GM18868 (cell line): ENCODE results near the gene CD109.

Source experiments
- ATAC-seq: cut with Tn5 transposase; IDR thresholded peaks from one replicate; pipeline ENCODE4 v1.9.1; 2021; ENCODE audit warnings: mild to moderate bottlenecking, moderate library complexity; ENCODE audit not compliant: unreplicated experiment

The CD109 gene

GRCh38 chr6:73724389-73724788 lies 28.4 kb downstream of the CD109 start:
- no peak for ATAC-seq

GRCh38 chr6:73725192-73725591 lies 29.2 kb downstream of the CD109 start:
- ATAC-seq: peak; percentile 37

- ATAC-seq: no peak
Observed at GRCh38 chr6:73727114-73727513, 31.1 kb downstream of the CD109 start.

GRCh38 chr6:73728548-73729205 lies 32.7 kb downstream of the CD109 start:
- peak; percentile 83 for ATAC-seq

GRCh38 chr6:73731285-73731684 lies 35.3 kb downstream of the CD109 start:
- no peak for ATAC-seq

- ATAC-seq: peak; percentile 59
Observed at GRCh38 chr6:73732845-73733675, 37.1 kb downstream of the CD109 start.

GRCh38 chr6:73733791-73734190 lies 37.8 kb downstream of the CD109 start:
- no peak for ATAC-seq

GRCh38 chr6:73734832-73735453 lies 38.9 kb downstream of the CD109 start:
- peak; percentile 33 for ATAC-seq

- no peak for ATAC-seq
Observed at GRCh38 chr6:73738367-73739028, 42.5 kb downstream of the CD109 start.

GRCh38 chr6:73739096-73739495 lies 43.1 kb downstream of the CD109 start:
- ATAC-seq: peak; percentile 66

- no peak for ATAC-seq
Observed at GRCh38 chr6:73742433-73742832, 46.4 kb downstream of the CD109 start.

GRCh38 chr6:73743081-73743480 lies 47.1 kb downstream of the CD109 start:
- no peak for ATAC-seq

GRCh38 chr6:73743556-73743955 lies 47.6 kb downstream of the CD109 start:
- ATAC-seq: no peak

- no peak for ATAC-seq
Observed at GRCh38 chr6:73746787-73747186, 50.8 kb downstream of the CD109 start.

- ATAC-seq: peak; percentile 98
Observed at GRCh38 chr6:73747289-73747688, 51.3 kb downstream of the CD109 start.

- ATAC-seq: no peak
Observed at GRCh38 chr6:73752943-73753342, 56.9 kb downstream of the CD109 start.

- no peak for ATAC-seq
Observed at GRCh38 chr6:73766040-73766439, 70.0 kb downstream of the CD109 start.

- no peak for ATAC-seq
Observed at GRCh38 chr6:73768558-73768957, 72.6 kb downstream of the CD109 start.

GRCh38 chr6:73769976-73770375 lies 74.0 kb downstream of the CD109 start:
- ATAC-seq: peak; percentile 6

- peak; percentile 68 for ATAC-seq
Observed at GRCh38 chr6:73774311-73774774, 78.3 kb downstream of the CD109 start.

- no peak for ATAC-seq
Observed at GRCh38 chr6:73779943-73780342, 83.9 kb downstream of the CD109 start.
